Astrocyte of the cerebellum (primary cell): Measurements from ENCODE around the gene PSAP.

Source experiments
- DNase-seq: peaks from one replicate; pipeline ENCODE4 v3.0.0-alpha.2; 2011; ENCODE audit warnings: low read depth
- H3K4me3 ChIP-seq: 2 replicates; pipeline ENCODE4 v1.5.1; 2011; ENCODE audit warnings: mild to moderate bottlenecking, low read depth, low read length, moderate library complexity
- in situ Hi-C: cut with HindIII; loops from 2 replicates; pipeline ENCODE4 v1.10.0; 2017; ENCODE audit warnings: low sequenced_read_pairs
- TF ChIP-seq, protein P1 (sequence below): IDR thresholded peaks from 2 replicates; pipeline ENCODE4 v1.5.1; 2012; ENCODE audit warnings: low read length, low read depth, moderate library complexity, mild to moderate bottlenecking; ENCODE audit errors: missing control alignments

PSAP gene

DNA sequence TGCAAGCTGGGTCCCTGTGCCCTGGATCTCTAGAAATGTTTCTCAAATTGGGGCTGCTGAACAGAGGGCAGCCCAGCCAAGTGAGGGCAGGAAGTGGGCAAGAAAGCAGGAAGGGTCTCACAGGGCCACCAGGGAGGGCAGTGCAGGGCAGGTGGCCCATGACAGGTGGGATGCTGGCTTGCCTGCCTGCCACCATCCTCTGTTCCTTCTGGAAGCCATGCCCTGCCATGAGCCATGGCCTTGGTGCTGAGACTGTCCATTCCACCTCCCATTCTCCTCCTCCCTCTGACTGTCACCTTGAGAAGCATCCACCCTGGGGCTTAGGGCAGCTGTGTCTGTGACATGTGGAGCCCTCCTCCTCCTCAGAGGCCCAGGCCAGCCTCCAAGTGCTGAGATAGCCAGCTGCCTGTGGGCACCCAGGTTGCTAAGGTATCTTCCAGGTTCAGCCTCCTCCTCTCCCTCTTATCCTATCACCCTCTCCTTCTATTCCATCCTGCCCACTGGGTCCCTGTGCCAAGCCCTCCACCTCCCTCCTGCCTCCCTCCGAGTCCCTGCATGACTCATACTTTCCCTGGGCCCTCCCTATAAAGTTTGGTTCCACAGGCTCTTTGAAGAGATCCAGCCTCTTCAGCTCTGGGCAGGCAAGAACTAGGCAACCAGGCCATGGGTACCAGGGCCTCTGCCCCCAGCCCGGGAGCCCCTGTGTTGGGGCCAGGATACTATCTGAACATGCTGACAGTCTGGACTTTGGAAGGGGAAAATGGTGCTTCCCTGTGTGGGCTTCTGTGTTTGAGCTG is 79.0 kb downstream of the PSAP start:
- TF ChIP-seq, protein P1, sequence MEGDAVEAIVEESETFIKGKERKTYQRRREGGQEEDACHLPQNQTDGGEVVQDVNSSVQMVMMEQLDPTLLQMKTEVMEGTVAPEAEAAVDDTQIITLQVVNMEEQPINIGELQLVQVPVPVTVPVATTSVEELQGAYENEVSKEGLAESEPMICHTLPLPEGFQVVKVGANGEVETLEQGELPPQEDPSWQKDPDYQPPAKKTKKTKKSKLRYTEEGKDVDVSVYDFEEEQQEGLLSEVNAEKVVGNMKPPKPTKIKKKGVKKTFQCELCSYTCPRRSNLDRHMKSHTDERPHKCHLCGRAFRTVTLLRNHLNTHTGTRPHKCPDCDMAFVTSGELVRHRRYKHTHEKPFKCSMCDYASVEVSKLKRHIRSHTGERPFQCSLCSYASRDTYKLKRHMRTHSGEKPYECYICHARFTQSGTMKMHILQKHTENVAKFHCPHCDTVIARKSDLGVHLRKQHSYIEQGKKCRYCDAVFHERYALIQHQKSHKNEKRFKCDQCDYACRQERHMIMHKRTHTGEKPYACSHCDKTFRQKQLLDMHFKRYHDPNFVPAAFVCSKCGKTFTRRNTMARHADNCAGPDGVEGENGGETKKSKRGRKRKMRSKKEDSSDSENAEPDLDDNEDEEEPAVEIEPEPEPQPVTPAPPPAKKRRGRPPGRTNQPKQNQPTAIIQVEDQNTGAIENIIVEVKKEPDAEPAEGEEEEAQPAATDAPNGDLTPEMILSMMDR = no peak
- H3K4me3 ChIP-seq = no peak overlapping the region
- no peak for DNase-seq
- in situ Hi-C loops = no loop called here

DNA sequence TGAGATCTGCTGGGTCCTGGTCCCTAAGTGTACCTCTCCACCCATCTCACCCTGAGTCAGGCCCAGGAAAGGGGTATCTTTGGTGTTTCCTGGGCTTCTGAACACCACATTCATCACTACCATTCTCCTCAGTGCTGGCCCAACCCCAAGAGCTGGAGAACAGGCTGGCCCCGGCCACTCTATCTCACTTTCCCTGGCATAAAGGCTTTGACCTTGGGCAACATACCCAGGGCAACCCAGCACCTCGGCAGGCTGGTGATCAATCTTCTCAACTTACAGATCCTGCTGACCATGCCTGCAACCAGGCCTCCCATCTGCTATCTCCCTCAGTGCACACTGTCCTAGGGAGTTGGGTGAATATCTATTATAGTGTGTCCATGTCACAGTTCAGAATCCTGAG is 79.8 kb downstream of the PSAP start:
- H3K4me3 ChIP-seq = no peak overlapping the region
- DNase-seq = no peak
- TF ChIP-seq, protein P1 = no peak
- in situ Hi-C loops = no loop called here

DNA sequence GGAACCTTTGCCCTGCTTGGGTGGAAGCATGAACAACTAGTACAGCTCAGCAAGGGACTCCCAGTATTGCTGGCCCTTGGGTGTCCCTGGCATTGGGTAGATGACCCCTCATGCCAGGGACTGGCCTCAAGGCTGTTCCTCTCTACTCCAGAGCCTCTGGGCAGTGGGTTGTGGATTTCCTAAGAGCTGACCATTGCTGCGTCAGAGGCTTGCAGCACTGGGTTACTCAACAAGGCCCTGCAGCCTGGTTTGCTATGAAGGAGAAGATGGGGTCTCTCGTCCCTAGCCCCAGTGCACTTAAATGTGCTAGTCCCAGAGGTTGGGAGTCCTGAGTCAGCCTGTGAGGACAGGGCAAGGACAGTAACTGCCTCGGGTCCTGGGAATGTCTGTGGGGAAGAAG is 80.3 kb downstream of the PSAP start:
- in situ Hi-C loops = no loop called here
- DNase-seq = no peak
- no peak overlapping the region for H3K4me3 ChIP-seq
- TF ChIP-seq, protein P1 = no peak

DNA sequence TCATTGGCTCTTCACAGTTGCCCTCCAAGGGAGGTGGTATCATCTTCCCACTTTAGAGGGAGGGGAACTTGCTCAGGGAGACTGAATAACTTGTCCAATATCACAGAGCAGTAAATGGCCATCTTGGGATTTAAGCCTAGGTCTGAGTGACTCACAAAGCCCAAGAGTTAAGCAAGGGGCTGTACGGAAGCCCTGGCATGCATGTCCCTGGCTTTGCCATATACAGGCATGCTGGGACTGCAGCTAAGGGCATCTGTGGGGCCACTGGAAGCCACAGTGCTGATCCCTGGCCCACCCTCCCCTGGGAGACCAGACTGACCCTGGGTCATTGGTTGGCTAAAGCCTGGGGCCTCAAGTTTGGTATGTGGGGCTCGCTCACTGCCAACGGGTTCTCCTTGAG is 80.8 kb downstream of the PSAP start:
- H3K4me3 ChIP-seq = no peak overlapping the region
- DNase-seq = no peak
- in situ Hi-C loops = no loop called here
- TF ChIP-seq, protein P1 = no peak

DNA sequence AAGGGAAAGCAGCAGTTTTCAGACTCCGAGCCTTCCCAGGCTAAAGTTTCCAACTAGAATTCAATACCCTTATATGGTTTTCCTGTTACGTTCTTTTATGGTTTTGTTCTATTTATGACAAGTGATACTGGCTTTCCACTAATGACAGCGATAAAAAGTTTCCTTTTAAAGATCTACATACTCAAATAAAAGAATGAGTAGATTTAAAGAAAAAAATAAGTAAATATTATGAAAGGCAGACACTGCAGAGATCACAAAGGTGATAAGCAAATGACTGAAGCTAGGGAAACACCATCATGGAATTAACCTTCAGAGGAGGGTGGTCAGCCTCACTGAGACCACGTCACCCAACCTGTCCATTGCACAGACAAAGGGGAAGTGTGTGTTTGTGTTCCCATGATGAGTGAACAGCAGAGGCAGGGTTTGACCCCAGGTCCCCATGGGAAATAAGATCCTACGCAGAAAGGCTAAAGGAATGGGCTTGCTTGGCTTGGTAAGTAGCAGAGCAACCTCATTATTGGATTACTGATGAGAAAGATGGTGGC is 81.7 kb downstream of the PSAP start:
- H3K4me3 ChIP-seq = no peak overlapping the region
- TF ChIP-seq, protein P1 = no peak
- in situ Hi-C loops = no loop called here
- DNase-seq = no peak

DNA sequence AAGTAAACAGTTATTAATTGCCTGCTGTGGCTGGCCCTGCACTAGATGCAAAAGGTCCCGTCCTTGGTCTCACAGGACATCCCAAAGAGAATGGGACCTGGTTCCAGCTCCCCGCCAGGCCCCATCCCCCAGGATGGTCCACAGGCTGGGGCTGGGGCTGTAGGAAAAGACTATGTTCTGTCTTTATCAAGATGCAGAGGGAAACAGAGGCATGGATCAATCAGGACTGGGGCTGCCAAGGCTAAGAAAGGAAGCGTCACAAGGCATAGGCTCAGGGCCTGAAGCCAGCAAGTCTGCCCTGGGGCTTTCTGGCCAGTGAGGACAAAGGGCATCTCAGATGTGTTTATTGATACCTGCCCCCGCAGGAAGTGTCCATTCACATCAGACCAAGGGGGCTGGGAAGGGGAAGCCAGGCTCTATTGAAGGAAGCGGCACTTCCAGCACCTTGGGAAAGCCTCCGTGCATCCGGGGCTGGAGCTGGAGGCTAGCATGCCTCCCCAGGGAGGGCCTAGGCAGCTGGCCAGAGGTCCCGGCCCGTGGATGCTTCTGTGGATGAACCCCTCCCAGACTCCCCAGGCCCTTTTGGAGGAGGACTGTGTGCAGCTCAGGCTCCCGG is 83.5 kb downstream of the PSAP start:
- DNase-seq = no peak
- in situ Hi-C loops = no loop called here
- TF ChIP-seq, protein P1 = no peak
- H3K4me3 ChIP-seq = no peak overlapping the region
